ENCODE measurements around the gene C1orf21.

C1orf21 gene

GRCh38 chr1:184533049-184533448 lies 146.2 kb downstream of the C1orf21 start:
- no peak for TF ChIP-seq CTCF (IDR thresholded peaks at IDR 0.05; ENCODE audit: control insufficient read depth, insufficient read depth, low read depth, low read length, missing control alignments)
- DNase-seq (ENCODE audit: low read depth) = no peak
- no peak overlapping the region for H3K4me3 ChIP-seq (ENCODE audit: control insufficient read depth, low read depth, low read length)

- no peak overlapping the region for H3K4me3 ChIP-seq (ENCODE audit: control insufficient read depth, low read depth, low read length)
- no peak for DNase-seq (ENCODE audit: low read depth)
- TF ChIP-seq CTCF (IDR thresholded peaks at IDR 0.05; ENCODE audit: control insufficient read depth, insufficient read depth, low read depth, low read length, missing control alignments) = no peak
Measured at GRCh38 chr1:184533915-184534314, 147.1 kb downstream of the C1orf21 start.

- no peak for TF ChIP-seq CTCF (IDR thresholded peaks at IDR 0.05; ENCODE audit: control insufficient read depth, insufficient read depth, low read depth, low read length, missing control alignments)
- no peak overlapping the region for H3K4me3 ChIP-seq (ENCODE audit: control insufficient read depth, low read depth, low read length)
- DNase-seq (ENCODE audit: low read depth) = no peak
Measured at GRCh38 chr1:184534690-184535089, 147.9 kb downstream of the C1orf21 start.

- TF ChIP-seq CTCF (IDR thresholded peaks at IDR 0.05; ENCODE audit: control insufficient read depth, insufficient read depth, low read depth, low read length, missing control alignments) = no peak
- H3K4me3 ChIP-seq (ENCODE audit: control insufficient read depth, low read depth, low read length) = no peak overlapping the region
- peak; percentile 23 for DNase-seq (ENCODE audit: low read depth)
Measured at GRCh38 chr1:184535191-184535970, 148.6 kb downstream of the C1orf21 start.

GRCh38 chr1:184536246-184536985 lies 149.6 kb downstream of the C1orf21 start:
- no peak for DNase-seq (ENCODE audit: low read depth)
- no peak for TF ChIP-seq CTCF (IDR thresholded peaks at IDR 0.05; ENCODE audit: control insufficient read depth, insufficient read depth, low read depth, low read length, missing control alignments)
- H3K4me3 ChIP-seq (ENCODE audit: control insufficient read depth, low read depth, low read length) = no peak overlapping the region

GRCh38 chr1:184539580-184539979 lies 152.8 kb downstream of the C1orf21 start:
- no peak overlapping the region for H3K4me3 ChIP-seq (ENCODE audit: control insufficient read depth, low read depth, low read length)
- no peak for TF ChIP-seq CTCF (IDR thresholded peaks at IDR 0.05; ENCODE audit: control insufficient read depth, insufficient read depth, low read depth, low read length, missing control alignments)
- DNase-seq (ENCODE audit: low read depth) = no peak
